GM12878 (cell line): ENCODE data around the gene GRIK2. TPM values are rescaled to one million over a fixed set of nuclear protein-coding genes. Genes with fewer than 3 reads are reported as not detected.

Experiments
- ATAC-seq: fragments of 200-7000 bp; cut with Tn5 transposase; 3 replicates; pipeline ENCODE4 v1.9.1; 2020; ENCODE audit warnings: mild to moderate bottlenecking, moderate library complexity
- BruUV-seq: library from RNA; stranded (reverse); fragments of 400-500 nt; replicated peaks from 2 replicates; lab custom pipeline; 2021; lab: Mats Ljungman, UMichigan
- CTCF ChIA-PET: fragments of 300-600 bp; sonication (Branson Sonifier 250); formaldehyde crosslinking; extraction: SDS; loops from one replicate; lab custom pipeline; 2021; ENCODE audit warnings: inconsistent platforms; lab: Yijun Ruan, JAX
- POLR2A ChIA-PET: fragments of 350-600 bp; formaldehyde crosslinking; extraction: SDS; loops from one replicate; lab custom pipeline; 2021; ENCODE audit warnings: inconsistent platforms; lab: Charles Lee
- RAD21 ChIA-PET: fragments of 300-600 bp; sonication (Branson Sonifier 250); formaldehyde crosslinking; loops from one replicate; lab custom pipeline; 2023; ENCODE audit warnings: antibody characterized with exemption; ENCODE audit not compliant: unreplicated experiment; lab: Charles Lee
- SMC1A ChIA-PET: fragments of 300-600 bp; sonication (Branson Sonifier 250); formaldehyde crosslinking; loops from one replicate; lab custom pipeline; 2023; ENCODE audit not compliant: unreplicated experiment, uncharacterized antibody; lab: Charles Lee
- DNase-seq: peaks from one replicate; pipeline ENCODE4 v3.0.0-alpha.2; 2011; ENCODE audit warnings: low read depth, low spot score
- FAIRE-seq: peaks from 3 replicates; lab custom pipeline; 2011; peaks lifted over from hg19 to GRCh38; lab: Jason Lieb, UNC
- H2AFZ ChIP-seq: 2 replicates; pipeline ENCODE4 v1.6.0; 2011; ENCODE audit warnings: low read depth, low read length, control low read depth; ENCODE audit not compliant: control insufficient read depth
- H3K27ac ChIP-seq: 2 replicates; pipeline ENCODE4 v1.5.1; 2011; ENCODE audit warnings: control low read depth; ENCODE audit not compliant: control insufficient read depth, insufficient read depth
- H3K27me3 ChIP-seq, 2 experiments: replicated peaks in 1 of 2; 2 replicates each; pipeline versions ENCODE4 v1.6.0 to v1.6.1; 2011; ENCODE audit warnings: low read length in 1 of 2; ENCODE audit not compliant: control insufficient read depth in 2 of 2, insufficient read depth in 2 of 2
- H3K36me3 ChIP-seq, 2 experiments: 2 replicates each; pipeline ENCODE4 v1.5.1; 2011; ENCODE audit warnings: low read length in 1 of 2; ENCODE audit not compliant: control insufficient read depth in 2 of 2, insufficient read depth in 2 of 2
- H3K4me1 ChIP-seq: 2 replicates; pipeline ENCODE4 v1.6.1; 2011; ENCODE audit warnings: mild to moderate bottlenecking, low read length, moderate library complexity, mixed read lengths; ENCODE audit not compliant: control insufficient read depth, insufficient read depth
- H3K4me2 ChIP-seq: 2 replicates; pipeline ENCODE4 v1.6.0; 2011; ENCODE audit warnings: control low read depth; ENCODE audit not compliant: control insufficient read depth, insufficient read depth
- H3K4me3 ChIP-seq: fragments of 200-600 bp; sonication (generic); 2 replicates; pipeline ENCODE4 v1.5.1; 2016
- H3K79me2 ChIP-seq: 2 replicates; pipeline ENCODE4 v1.6.0; 2011; ENCODE audit warnings: low read length; ENCODE audit not compliant: control insufficient read depth, insufficient read depth
- H3K9ac ChIP-seq: 2 replicates; pipeline ENCODE4 v1.8.0; 2011; ENCODE audit warnings: low read length, control low read depth, mixed read lengths; ENCODE audit not compliant: control insufficient read depth, insufficient read depth
- H3K9me3 ChIP-seq: replicated peaks from 3 replicates; pipeline ENCODE4 v1.5.1; 2011; ENCODE audit warnings: mild to moderate bottlenecking, low read length; ENCODE audit not compliant: control insufficient read depth, insufficient read depth
- H4K20me1 ChIP-seq: 2 replicates; pipeline ENCODE4 v1.6.0; 2011; ENCODE audit not compliant: control insufficient read depth, insufficient read depth
- BCL3 ChIP-seq: IDR thresholded peaks from 2 replicates; pipeline ENCODE4 v1.6.1; 2011; ENCODE audit warnings: borderline replicate concordance, low read depth, mild to moderate bottlenecking, moderate library complexity, low read length; ENCODE audit not compliant: insufficient read depth, poor library complexity, severe bottlenecking
- BRCA1 ChIP-seq: IDR thresholded peaks from 2 replicates; pipeline ENCODE4 v1.6.1; 2011; ENCODE audit warnings: low read depth, low read length, improper control_type of control experiment
- CBX3 ChIP-seq: fragments of 200-600 bp; sonication (generic); IDR thresholded peaks from 2 replicates; pipeline ENCODE4 v1.6.1; 2016; ENCODE audit warnings: low read depth, borderline replicate concordance
- EED ChIP-seq: sonication (generic); IDR thresholded peaks from 2 replicates; pipeline ENCODE4 v1.6.1; 2016; ENCODE audit warnings: antibody characterized with exemption, low read depth
- NR2C2 ChIP-seq: IDR thresholded peaks from 2 replicates; pipeline ENCODE4 v1.6.1; 2011; ENCODE audit warnings: borderline replicate concordance, low read depth; ENCODE audit not compliant: control insufficient read depth, insufficient read length
- SKIL ChIP-seq: fragments of 450-650 bp; IDR thresholded peaks from 2 replicates; pipeline ENCODE4 v1.6.1; 2017; ENCODE audit warnings: mild to moderate bottlenecking, low read depth, inconsistent platforms; ENCODE audit not compliant: poor library complexity, severe bottlenecking
- ZNF384 ChIP-seq: IDR thresholded peaks from 2 replicates; pipeline ENCODE4 v1.6.1; 2012; ENCODE audit warnings: low read depth, mild to moderate bottlenecking, low read length, improper control_type of control experiment, borderline replicate concordance
- WGBS: methylation state at CpG from one replicate; pipeline ENCODE4 v1.1.6; 2016; ENCODE audit warnings: low lambda C conversion rate; ENCODE audit not compliant: insufficient replicate concordance, insufficient coverage; ENCODE audit errors: missing lambda C conversion rate; 5-methylcytosine and 5-hydroxymethylcytosine counted together
- in situ Hi-C: fragments of 300-500 bp; cut with MboI; formaldehyde crosslinking; loops from 9 replicates; pipeline ENCODE4 v1.14.3; 2018; ENCODE audit warnings: mixed read lengths
- intact Hi-C: fragments of 100-400 bp; cut with micrococcal nuclease; formaldehyde crosslinking; loops from one replicate; pipeline ENCODE4 v1.14.2; 2022; ENCODE audit not compliant: unreplicated experiment
- polyA plus RNA-seq, 11 experiments: library from polyadenylated mRNA; depleted of rRNA in 4 of 11; unstranded in 6 of 11; stranded (reverse) in 5 of 11; fragments of >200 nt; fragmentation: Nextera tagmentation in 4 of 11; fragmentation: Illumina TruSeq in 1 of 11; extraction: Ambion mirVana in 4 of 11; extraction: Trizol in 1 of 11; gene quantifications; 1 replicate in 1 of 11; 2 replicates in 10 of 11; pipeline versions ENCODE4 v1.2.1 to v1.2.3, GENCODE V29; 2011 to 2016; ENCODE audit warnings: inconsistent platforms in 2 of 11, missing spikeins in 2 of 11, low read depth in 1 of 11
- total RNA-seq, 4 experiments: library from RNA; depleted of rRNA in 3 of 4; stranded (reverse); fragments of >200 nt in 3 of 4; fragmentation: Illumina TruSeq in 1 of 4; extraction: Trizol in 1 of 4; gene quantifications; 2 replicates each; pipeline versions ENCODE4 v1.2.1 to v1.2.3, GENCODE V29; 2013 to 2021
- TF ChIP-seq, protein P1 (sequence below): fragments of 150-350 bp; IDR thresholded peaks from 2 replicates; pipeline ENCODE4 v1.6.1; 2016; ENCODE audit warnings: low read depth, low read length
- TF ChIP-seq, protein P2 (sequence below): IDR thresholded peaks from 2 replicates; pipeline ENCODE4 v1.6.1; 2012; ENCODE audit warnings: low read depth, low read length, improper control_type of control experiment

Gene GRIK2
- total and polyA plus RNA-seq, 10 of the 15 experiments (the other 5 are each of a cell fraction or from before 2014, with no cell fraction given), result not detected

DNA sequence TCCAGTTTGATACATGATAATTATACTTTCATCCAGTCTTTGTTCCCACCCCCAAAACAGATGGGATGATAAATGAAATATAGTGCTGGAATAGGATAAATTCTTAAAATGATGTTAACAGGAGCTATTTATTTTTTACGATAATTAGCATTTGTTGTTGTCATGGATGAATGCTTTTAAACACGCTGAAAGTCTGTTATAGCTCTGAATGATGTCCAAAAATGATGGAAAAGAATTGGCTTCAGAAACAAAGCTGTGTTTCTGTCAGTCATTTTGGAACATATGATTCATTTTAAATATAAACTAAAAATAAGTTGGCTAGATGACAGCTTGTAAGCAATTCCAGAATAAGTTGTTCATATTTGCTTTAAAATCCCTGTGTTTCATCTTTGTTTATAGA lies 237.4 kb downstream of the GRIK2 start (continued):
- TF ChIP-seq, protein P1, sequence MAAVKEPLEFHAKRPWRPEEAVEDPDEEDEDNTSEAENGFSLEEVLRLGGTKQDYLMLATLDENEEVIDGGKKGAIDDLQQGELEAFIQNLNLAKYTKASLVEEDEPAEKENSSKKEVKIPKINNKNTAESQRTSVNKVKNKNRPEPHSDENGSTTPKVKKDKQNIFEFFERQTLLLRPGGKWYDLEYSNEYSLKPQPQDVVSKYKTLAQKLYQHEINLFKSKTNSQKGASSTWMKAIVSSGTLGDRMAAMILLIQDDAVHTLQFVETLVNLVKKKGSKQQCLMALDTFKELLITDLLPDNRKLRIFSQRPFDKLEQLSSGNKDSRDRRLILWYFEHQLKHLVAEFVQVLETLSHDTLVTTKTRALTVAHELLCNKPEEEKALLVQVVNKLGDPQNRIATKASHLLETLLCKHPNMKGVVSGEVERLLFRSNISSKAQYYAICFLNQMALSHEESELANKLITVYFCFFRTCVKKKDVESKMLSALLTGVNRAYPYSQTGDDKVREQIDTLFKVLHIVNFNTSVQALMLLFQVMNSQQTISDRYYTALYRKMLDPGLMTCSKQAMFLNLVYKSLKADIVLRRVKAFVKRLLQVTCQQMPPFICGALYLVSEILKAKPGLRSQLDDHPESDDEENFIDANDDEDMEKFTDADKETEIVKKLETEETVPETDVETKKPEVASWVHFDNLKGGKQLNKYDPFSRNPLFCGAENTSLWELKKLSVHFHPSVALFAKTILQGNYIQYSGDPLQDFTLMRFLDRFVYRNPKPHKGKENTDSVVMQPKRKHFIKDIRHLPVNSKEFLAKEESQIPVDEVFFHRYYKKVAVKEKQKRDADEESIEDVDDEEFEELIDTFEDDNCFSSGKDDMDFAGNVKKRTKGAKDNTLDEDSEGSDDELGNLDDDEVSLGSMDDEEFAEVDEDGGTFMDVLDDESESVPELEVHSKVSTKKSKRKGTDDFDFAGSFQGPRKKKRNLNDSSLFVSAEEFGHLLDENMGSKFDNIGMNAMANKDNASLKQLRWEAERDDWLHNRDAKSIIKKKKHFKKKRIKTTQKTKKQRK, result no peak
- TF ChIP-seq NR2C2, result no peak
- TF ChIP-seq ZNF384, result no peak
- TF ChIP-seq BCL3, result no peak
- no peak for TF ChIP-seq EED

GRCh38 chr6:101633081-101633480 lies 239.6 kb downstream of the GRIK2 start:
- in situ Hi-C loops, result no loop called here
- no TSS peak for BruUV-seq
- no peaks in the 10 kb centered on the region for H3K36me3 ChIP-seq
- no peaks in the 10 kb centered on the region for H3K4me1 ChIP-seq
- no peak for ATAC-seq
- SMC1A ChIA-PET, result no interaction called here
- TF ChIP-seq, protein P2, sequence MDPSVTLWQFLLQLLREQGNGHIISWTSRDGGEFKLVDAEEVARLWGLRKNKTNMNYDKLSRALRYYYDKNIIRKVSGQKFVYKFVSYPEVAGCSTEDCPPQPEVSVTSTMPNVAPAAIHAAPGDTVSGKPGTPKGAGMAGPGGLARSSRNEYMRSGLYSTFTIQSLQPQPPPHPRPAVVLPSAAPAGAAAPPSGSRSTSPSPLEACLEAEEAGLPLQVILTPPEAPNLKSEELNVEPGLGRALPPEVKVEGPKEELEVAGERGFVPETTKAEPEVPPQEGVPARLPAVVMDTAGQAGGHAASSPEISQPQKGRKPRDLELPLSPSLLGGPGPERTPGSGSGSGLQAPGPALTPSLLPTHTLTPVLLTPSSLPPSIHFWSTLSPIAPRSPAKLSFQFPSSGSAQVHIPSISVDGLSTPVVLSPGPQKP, result no peak
- TF ChIP-seq SKIL, result no peak
- no peak for TF ChIP-seq BRCA1
- TF ChIP-seq CBX3, result no peak
- TF ChIP-seq, all 136 proteins: peak for 0
- POLR2A ChIA-PET, result no interaction called here
- Histone ChIP-seq H4K20me1 (no peaks in the 10 kb centered on the region), H3K4me2 (no peak overlapping the region), H3K4me3 (no peak overlapping the region), H3K27ac (no peak overlapping the region), H3K27me3 (no peaks in the 10 kb centered on the region), H3K79me2 (no peaks in the 10 kb centered on the region), H2AFZ (no peak overlapping the region), H3K9ac (no peak overlapping the region), H3K9me3 (no peaks in the 10 kb centered on the region)
- 1% methylated on average over 3 of the region's 3 CpGs for WGBS
- intact Hi-C loops, result no loop called here
- DNase-seq (no peak), FAIRE-seq (no peak)
- RAD21 ChIA-PET, result no interaction called here
- CTCF ChIA-PET, result no interaction called here
